Measurements from ENCODE around the gene SLC29A1. TPM values are rescaled to one million over a fixed set of nuclear protein-coding genes. Genes with fewer than 3 reads are reported as not detected.

Gene SLC29A1
- total RNA-seq (202 and 219 TPM in 2 replicates), polyA plus RNA-seq (539 and 592 TPM in 2 replicates), polyA minus RNA-seq (472 and 495 TPM in 2 replicates), Bru-seq, nascent RNA (percentile 71 among the genes with signal in this experiment), BruChase-seq, experiment 1, labeled RNA remaining after a 6-hour chase (percentile 94 among the genes with signal in this experiment), BruChase-seq, experiment 2, labeled RNA remaining after a 2-hour chase (percentile 85 among the genes with signal in this experiment)
- polyA plus RNA-seq (2011; cell fraction: cytosol; rRNA removed), result 283 and 310 TPM in 2 replicates
- polyA plus RNA-seq (2011; cell fraction: nucleus; rRNA removed), result 598 and 634 TPM in 2 replicates
- polyA plus RNA-seq (2012), result 223 and 254 TPM in 2 replicates
- polyA minus RNA-seq (2011; cell fraction: cytosol; rRNA and poly(A)+ RNA removed), result 35.7 TPM
- polyA minus RNA-seq (2011; cell fraction: nucleus; rRNA and poly(A)+ RNA removed), result 135 and 171 TPM in 2 replicates
- long read RNA-seq, transcript SLC29A1-206 (13 exons, 2,183 nt), result major isoform, 218 of 910 reads
- long read RNA-seq, transcript SLC29A1-208 (13 exons, 2,326 nt), result minor isoform, 19 of 910 reads
- long read RNA-seq, transcript SLC29A1-209 (13 exons, 2,318 nt), result minor isoform, 200 of 910 reads
- long read RNA-seq, partial matches to known transcripts, result 58 of 910 reads
- long read RNA-seq, other reads (novel, unspliced or antisense), result 409 of 910 reads

- dilution Hi-C loops (cut with MboI; ENCODE audit: extremely low pct_ligation_motif_present, low sequenced_read_pairs) (no loop called here), intact Hi-C loops (cut with micrococcal nuclease) (no loop called here)
- TF ChIP-seq, protein P1, sequence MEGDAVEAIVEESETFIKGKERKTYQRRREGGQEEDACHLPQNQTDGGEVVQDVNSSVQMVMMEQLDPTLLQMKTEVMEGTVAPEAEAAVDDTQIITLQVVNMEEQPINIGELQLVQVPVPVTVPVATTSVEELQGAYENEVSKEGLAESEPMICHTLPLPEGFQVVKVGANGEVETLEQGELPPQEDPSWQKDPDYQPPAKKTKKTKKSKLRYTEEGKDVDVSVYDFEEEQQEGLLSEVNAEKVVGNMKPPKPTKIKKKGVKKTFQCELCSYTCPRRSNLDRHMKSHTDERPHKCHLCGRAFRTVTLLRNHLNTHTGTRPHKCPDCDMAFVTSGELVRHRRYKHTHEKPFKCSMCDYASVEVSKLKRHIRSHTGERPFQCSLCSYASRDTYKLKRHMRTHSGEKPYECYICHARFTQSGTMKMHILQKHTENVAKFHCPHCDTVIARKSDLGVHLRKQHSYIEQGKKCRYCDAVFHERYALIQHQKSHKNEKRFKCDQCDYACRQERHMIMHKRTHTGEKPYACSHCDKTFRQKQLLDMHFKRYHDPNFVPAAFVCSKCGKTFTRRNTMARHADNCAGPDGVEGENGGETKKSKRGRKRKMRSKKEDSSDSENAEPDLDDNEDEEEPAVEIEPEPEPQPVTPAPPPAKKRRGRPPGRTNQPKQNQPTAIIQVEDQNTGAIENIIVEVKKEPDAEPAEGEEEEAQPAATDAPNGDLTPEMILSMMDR (IDR thresholded peaks at IDR 0.05; ENCODE audit: extremely low read depth in 1 of 2, insufficient read depth in 1 of 2, low read depth in 1 of 2, low read length in 2 of 2), result peak in 1 of 2 donors; percentile 30
- peak; percentile 71 for TF ChIP-seq POLR2A (IDR thresholded peaks at IDR 0.05; ENCODE audit: low read depth, low read length)
- TF ChIP-seq EZH2 (IDR thresholded peaks at IDR 0.05; ENCODE audit: borderline replicate concordance, low read depth, low read length, severe bottlenecking), result no peak
- TF ChIP-seq MAX (IDR thresholded peaks at IDR 0.05; ENCODE audit: insufficient read depth, insufficient read length), result no peak
- peak; percentile 78 for TF ChIP-seq POLR2AphosphoS5 (IDR thresholded peaks at IDR 0.05; ENCODE audit: insufficient read depth, low read depth, low read length)
- peak; percentile 43 for TF ChIP-seq MYC (IDR thresholded peaks at IDR 0.05; ENCODE audit: low read depth, low read length)
- Histone ChIP-seq H3K9me1 (replicated peaks; ENCODE audit: control insufficient read depth, extremely low read depth, insufficient read depth, low read length) (no peaks in the 10 kb centered on the region), H4K20me1 (replicated peaks; ENCODE audit: control insufficient read depth, extremely low read depth, insufficient read depth, low read length) (no peaks in the 10 kb centered on the region), H3K27ac (ENCODE audit: insufficient read depth, low read depth, low read length) (peak within 1 kb of the TSS; percentile 97), H3K36me3 (ENCODE audit: control insufficient read depth in 2 of 2, extremely low read depth in 1 of 2, insufficient read depth in 2 of 2, low read length in 2 of 2) (peaks cover 0 to under 1% of the 10 kb centered on the region in 2 experiments), H3K4me3 (replicated peaks in 1 of 3; ENCODE audit: insufficient read depth in 1 of 3, low read depth in 1 of 3, low read length in 3 of 3) (peak within 1 kb of the TSS; percentile 56 to 82 (median 72)), H3K4me2 (ENCODE audit: insufficient read depth, low read length) (peak within 1 kb of the TSS; percentile 86), H3K9me3 (replicated peaks; ENCODE audit: control insufficient read depth, insufficient read depth, low read length) (no peaks in the 10 kb centered on the region), H3K27me3 (ENCODE audit: control insufficient read depth in 2 of 2, insufficient read depth in 2 of 2, low read length in 2 of 2) (no peaks in the 10 kb centered on the region), H2AFZ (ENCODE audit: low read depth, low read length) (no peak within 1 kb of the TSS), H3K9ac (replicated peaks; ENCODE audit: extremely low read depth, insufficient read depth, low read length) (peak within 1 kb of the TSS; percentile 63), H3K79me2 (ENCODE audit: control insufficient read depth, insufficient read depth, low read length) (peaks cover 74% of the 10 kb centered on the region), H3K4me1 (ENCODE audit: control insufficient read depth, extremely low read depth, insufficient read depth, low read length) (peaks cover 57% of the 10 kb centered on the region)
- ChIA-PET POLR2A (interaction anchor here (0.6 to 5.3 kb wide), 4 partner anchors 11 to 47 kb away, joined by 3 to 34 read pairs (median 4); partner anchors contain the start of gene HSP90AB1), CTCF (interaction anchor here (1.0 to 9.2 kb wide), 11 partner anchors 11 to 127 kb away, joined by 3 to 91 read pairs (median 7); partner anchors contain the start of gene HSP90AB1)
- peak; percentile 38 for FAIRE-seq
- DNase-seq (ENCODE audit: low read depth, low spot score), result peak; percentile 66
- no TSS peak for BruUV-seq (replicated peaks)
Measured at GRCh38 chr6:44223319-44224028, at the start of gene SLC29A1. Gene SLC29A1 (plus strand): TSS chr6:44223595. CDS start chr6:44227314, 3,719 bp downstream.
